ENCODE results near the gene MYLK4. TPM values are rescaled to one million over a fixed set of nuclear protein-coding genes. Genes with fewer than 3 reads are reported as not detected.

MYLK4 gene
- total and polyA plus RNA-seq, 2 of the 13 experiments (the other 11 are each of a cell fraction or from before 2014, with no cell fraction given), result 0.26 to 0.29 TPM

DNA sequence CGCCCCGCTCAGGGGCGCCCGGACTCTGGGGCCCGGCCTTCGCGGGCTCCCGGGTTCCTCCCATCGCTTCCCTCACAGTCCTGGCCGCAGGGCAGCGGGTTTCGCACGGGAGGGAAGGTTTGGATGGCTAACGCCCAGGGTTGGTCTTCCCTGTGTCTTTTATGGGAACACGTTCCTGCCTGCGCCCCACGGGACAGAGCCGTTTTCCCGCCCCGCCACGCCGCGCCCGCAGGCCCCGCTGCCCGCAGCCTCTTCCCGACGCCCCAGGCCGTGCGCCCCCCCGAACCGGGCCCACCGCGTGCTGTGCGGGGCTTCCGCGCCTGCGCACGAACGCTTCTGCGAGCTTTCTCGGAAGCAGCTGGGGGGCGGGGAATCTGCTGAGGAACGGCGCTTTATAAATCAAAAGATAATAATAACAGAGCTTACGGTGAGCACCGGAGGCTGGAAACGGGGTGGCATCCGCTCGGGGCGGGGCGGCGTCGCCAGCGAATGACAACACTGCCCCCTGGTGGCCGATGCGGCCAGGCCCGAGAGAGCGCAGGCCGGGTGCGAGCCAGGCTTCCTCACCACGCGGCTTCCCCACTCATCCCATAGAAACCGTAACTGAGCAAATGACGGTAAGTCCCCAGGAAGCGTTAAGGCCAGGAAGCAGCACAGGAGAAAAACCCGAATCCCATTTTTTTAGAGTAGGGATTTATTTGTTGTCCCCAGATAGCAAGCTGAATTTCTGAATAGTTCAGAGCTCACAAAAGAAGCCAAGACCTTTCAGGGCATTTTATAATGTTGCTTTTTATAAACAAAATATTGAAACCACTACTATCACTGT is 116.4 kb downstream of the MYLK4 start (continued):
- TF ChIP-seq JUND (CRISPR knock-in tag; IDR thresholded peaks at IDR 0.05), result no peak
- TF ChIP-seq, protein P1, sequence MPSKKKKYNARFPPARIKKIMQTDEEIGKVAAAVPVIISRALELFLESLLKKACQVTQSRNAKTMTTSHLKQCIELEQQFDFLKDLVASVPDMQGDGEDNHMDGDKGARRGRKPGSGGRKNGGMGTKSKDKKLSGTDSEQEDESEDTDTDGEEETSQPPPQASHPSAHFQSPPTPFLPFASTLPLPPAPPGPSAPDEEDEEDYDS (CRISPR knock-in tag; IDR thresholded peaks at IDR 0.05), result no peak
- peak; percentile 72; the same call in 1 of the 2 replicates for TF ChIP-seq ZNF547 (CRISPR knock-in tag; IDR thresholded peaks at IDR 0.05)
- TF ChIP-seq MIER3 (CRISPR knock-in tag; IDR thresholded peaks at IDR 0.05; ENCODE audit: borderline replicate concordance), result peak; percentile 68; the same call in 1 of the 2 replicates
- TF ChIP-seq HOXA5 (CRISPR knock-in tag; IDR thresholded peaks at IDR 0.05), result peak; percentile 82
- TF ChIP-seq ZSCAN12 (CRISPR knock-in tag; IDR thresholded peaks at IDR 0.05), result peak; percentile 71; the same call in 1 of the 2 replicates
- no peak for TF ChIP-seq ZNF672 (CRISPR knock-in tag; IDR thresholded peaks at IDR 0.05)
- no peak for TF ChIP-seq PAWR (CRISPR knock-in tag; IDR thresholded peaks at IDR 0.05; ENCODE audit: borderline replicate concordance)
- 0 out of 2 replicates have a peak, but pooled peaks have one; percentile 60 for TF ChIP-seq ZNF180 (CRISPR knock-in tag; IDR thresholded peaks at IDR 0.05; ENCODE audit: borderline replicate concordance, low read depth)
- TF ChIP-seq ZNF570 (CRISPR knock-in tag; IDR thresholded peaks at IDR 0.05; ENCODE audit: borderline replicate concordance), result no peak
- TF ChIP-seq ZNF567 (CRISPR knock-in tag; IDR thresholded peaks at IDR 0.05; ENCODE audit: borderline replicate concordance), result no peak; the same call in 1 of the 2 replicates
- TF ChIP-seq, protein P2, sequence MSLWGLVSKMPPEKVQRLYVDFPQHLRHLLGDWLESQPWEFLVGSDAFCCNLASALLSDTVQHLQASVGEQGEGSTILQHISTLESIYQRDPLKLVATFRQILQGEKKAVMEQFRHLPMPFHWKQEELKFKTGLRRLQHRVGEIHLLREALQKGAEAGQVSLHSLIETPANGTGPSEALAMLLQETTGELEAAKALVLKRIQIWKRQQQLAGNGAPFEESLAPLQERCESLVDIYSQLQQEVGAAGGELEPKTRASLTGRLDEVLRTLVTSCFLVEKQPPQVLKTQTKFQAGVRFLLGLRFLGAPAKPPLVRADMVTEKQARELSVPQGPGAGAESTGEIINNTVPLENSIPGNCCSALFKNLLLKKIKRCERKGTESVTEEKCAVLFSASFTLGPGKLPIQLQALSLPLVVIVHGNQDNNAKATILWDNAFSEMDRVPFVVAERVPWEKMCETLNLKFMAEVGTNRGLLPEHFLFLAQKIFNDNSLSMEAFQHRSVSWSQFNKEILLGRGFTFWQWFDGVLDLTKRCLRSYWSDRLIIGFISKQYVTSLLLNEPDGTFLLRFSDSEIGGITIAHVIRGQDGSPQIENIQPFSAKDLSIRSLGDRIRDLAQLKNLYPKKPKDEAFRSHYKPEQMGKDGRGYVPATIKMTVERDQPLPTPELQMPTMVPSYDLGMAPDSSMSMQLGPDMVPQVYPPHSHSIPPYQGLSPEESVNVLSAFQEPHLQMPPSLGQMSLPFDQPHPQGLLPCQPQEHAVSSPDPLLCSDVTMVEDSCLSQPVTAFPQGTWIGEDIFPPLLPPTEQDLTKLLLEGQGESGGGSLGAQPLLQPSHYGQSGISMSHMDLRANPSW (CRISPR knock-in tag; IDR thresholded peaks at IDR 0.05; ENCODE audit: borderline replicate concordance), result no peak
- TF ChIP-seq, protein P3, sequence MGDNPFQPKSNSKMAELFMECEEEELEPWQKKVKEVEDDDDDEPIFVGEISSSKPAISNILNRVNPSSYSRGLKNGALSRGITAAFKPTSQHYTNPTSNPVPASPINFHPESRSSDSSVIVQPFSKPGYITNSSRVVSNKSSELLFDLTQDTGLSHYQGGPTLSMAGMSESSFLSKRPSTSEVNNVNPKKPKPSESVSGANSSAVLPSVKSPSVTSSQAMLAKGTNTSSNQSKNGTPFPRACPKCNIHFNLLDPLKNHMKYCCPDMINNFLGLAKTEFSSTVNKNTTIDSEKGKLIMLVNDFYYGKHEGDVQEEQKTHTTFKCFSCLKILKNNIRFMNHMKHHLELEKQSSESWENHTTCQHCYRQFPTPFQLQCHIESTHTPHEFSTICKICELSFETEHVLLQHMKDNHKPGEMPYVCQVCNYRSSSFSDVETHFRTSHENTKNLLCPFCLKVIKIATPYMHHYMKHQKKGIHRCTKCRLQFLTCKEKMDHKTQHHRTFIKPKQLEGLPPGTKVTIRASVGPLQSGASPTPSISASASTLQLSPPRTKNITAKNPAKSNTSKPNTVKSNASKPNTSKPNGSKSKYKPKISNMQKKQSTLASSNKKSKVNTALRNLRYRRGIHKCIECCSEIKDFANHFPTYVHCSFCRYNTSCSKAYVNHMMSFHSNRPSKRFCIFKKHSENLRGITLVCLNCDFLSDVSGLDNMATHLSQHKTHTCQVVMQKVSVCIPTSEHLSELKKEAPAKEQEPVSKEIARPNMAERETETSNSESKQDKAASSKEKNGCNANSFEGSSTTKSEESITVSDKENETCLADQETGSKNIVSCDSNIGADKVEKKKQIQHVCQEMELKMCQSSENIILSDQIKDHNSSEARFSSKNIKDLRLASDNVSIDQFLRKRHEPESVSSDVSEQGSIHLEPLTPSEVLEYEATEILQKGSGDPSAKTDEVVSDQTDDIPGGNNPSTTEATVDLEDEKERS (CRISPR knock-in tag; IDR thresholded peaks at IDR 0.05), result no peak
- TF ChIP-seq, protein P4, sequence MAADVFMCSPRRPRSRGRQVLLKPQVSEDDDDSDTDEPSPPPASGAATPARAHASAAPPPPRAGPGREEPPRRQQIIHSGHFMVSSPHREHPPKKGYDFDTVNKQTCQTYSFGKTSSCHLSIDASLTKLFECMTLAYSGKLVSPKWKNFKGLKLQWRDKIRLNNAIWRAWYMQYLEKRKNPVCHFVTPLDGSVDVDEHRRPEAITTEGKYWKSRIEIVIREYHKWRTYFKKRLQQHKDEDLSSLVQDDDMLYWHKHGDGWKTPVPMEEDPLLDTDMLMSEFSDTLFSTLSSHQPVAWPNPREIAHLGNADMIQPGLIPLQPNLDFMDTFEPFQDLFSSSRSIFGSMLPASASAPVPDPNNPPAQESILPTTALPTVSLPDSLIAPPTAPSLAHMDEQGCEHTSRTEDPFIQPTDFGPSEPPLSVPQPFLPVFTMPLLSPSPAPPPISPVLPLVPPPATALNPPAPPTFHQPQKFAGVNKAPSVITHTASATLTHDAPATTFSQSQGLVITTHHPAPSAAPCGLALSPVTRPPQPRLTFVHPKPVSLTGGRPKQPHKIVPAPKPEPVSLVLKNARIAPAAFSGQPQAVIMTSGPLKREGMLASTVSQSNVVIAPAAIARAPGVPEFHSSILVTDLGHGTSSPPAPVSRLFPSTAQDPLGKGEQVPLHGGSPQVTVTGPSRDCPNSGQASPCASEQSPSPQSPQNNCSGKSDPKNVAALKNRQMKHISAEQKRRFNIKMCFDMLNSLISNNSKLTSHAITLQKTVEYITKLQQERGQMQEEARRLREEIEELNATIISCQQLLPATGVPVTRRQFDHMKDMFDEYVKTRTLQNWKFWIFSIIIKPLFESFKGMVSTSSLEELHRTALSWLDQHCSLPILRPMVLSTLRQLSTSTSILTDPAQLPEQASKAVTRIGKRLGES (CRISPR knock-in tag; IDR thresholded peaks at IDR 0.05; ENCODE audit: borderline replicate concordance), result no peak
- TF ChIP-seq, protein P5, sequence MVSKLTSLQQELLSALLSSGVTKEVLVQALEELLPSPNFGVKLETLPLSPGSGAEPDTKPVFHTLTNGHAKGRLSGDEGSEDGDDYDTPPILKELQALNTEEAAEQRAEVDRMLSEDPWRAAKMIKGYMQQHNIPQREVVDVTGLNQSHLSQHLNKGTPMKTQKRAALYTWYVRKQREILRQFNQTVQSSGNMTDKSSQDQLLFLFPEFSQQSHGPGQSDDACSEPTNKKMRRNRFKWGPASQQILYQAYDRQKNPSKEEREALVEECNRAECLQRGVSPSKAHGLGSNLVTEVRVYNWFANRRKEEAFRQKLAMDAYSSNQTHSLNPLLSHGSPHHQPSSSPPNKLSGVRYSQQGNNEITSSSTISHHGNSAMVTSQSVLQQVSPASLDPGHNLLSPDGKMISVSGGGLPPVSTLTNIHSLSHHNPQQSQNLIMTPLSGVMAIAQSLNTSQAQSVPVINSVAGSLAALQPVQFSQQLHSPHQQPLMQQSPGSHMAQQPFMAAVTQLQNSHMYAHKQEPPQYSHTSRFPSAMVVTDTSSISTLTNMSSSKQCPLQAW (CRISPR knock-in tag; IDR thresholded peaks at IDR 0.05), result no peak; the same call in 1 of the 2 replicates
- peak; percentile 78; the same call in 1 of the 2 replicates for TF ChIP-seq RFXAP (CRISPR knock-in tag; IDR thresholded peaks at IDR 0.05; ENCODE audit: borderline replicate concordance)
- TF ChIP-seq ZNF572 (CRISPR knock-in tag; IDR thresholded peaks at IDR 0.05), result no peak

All from HepG2 (cell line).